NK-92 (cell line): ENCODE data around the gene DMGDH.

ENCODE experiments used
- DNase-seq: peaks from one replicate; lab custom pipeline; 2025; ENCODE audit not compliant: unreplicated experiment; lab: John Stamatoyannopoulos, UW

The DMGDH gene

GRCh38 chr5:79069488-79070349, at the start of gene DMGDH, which contains the start of gene BHMT2:
TSS of gene DMGDH (minus strand) at chr5:79069674. CDS start at chr5:79069620, 54 bp downstream.
TSS of gene BHMT2 (plus strand) at chr5:79069767. CDS start at chr5:79069783, 16 bp downstream.
- DNase-seq, result no peak

DNA sequence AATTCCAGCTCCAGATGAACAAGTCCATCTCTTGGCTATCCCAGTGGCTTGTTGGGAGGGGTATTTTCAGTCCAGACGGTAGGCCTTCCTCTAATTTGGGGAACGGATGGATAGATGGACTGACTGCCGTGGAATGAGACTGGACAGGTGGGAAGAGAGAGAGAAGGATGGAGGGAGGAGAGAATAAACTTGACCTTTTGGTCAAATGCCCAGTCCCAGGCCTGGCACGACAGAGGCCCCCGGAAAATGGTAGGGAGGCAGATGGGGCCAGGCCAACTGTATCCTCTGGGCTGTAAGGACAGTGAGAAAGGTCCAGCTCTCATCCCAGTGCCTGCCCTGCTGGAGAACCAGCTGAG, 43.2 kb upstream of the DMGDH start:
- no peak for DNase-seq

- DNase-seq, result no peak
Observed at GRCh38 chr5:79111960-79112702, 42.7 kb upstream of the DMGDH start.

DNA sequence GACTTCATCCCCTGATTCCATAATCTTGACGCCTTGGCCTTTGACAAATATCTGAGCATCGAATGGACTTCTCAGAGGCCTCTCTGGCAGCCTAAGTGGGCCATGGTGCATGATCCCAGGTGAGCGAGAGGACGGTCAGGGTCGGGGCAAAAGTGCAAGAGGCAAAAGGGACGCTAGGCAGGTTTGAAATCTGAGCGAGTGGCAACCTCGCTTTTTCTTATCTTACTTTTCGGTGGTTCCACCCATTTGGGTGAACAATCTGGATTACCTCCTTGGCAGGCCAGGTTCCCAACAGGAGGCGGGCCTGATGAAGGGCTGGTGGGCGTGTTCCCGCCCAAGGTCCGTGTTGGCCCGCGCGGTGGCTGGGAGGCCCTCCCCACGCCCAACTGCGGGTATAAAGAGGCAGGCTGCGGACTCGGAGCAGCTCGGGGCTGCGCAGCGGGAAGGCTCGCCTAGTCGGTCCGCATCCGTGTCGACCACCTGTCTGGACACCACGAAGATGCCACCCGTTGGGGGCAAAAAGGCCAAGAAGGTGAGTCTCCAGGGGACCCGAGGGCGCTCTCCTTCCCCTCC, 42.0 kb upstream of the DMGDH start, which contains the start of gene BHMT:
Gene BHMT, plus strand, starts transcription at position 423 of the 573 bp plus-strand sequence. Its CDS starts 77 bp downstream, at position 500.
- DNase-seq, result no peak

- DNase-seq, result no peak
Observed at GRCh38 chr5:79109527-79110492, 40.3 kb upstream of the DMGDH start.

- no peak for DNase-seq
Observed at GRCh38 chr5:79108792-79109191, 39.3 kb upstream of the DMGDH start.

DNA sequence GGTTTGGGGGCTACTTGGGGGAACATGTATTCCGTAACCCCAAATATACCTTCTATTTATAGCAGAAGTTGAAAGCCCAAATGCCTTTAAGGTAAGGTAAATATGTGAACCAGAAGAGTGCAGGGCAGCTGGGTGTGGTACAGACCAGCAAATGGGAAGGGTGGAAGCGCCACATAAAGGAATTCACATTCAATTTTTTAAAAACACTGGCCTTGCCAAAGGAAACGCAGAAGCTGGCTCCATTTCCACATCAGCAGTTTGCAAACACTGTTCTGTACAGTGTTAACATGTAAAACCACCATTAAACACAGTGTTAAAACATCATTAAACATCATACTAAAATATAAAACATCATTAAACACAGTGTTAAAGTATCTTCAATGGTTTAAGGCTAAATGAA, 38.6 kb upstream of the DMGDH start:
- no peak for DNase-seq

- no peak for DNase-seq
Observed at GRCh38 chr5:79107020-79107796, 37.7 kb upstream of the DMGDH start.

DNA sequence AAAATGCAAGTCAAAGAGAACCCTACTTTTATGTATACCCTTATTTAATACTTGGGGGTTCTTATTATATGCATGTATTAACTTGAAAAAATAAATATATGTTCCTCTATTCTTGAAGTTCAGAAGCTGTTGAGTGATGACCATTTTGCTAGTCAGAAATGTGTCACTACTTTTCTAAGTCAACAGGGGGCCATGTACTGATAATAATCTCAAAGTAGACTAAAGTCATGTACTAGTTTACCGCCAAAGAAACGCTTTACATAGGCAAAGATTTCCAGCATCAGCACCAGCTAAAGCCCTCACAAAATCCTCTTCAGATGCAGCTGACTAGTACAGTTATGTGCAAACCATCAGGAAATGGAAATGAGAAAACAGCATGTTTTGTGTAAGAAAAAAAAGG, 36.4 kb upstream of the DMGDH start:
- no peak for DNase-seq

GRCh38 chr5:79093762-79094161, 24.3 kb upstream of the DMGDH start:
- DNase-seq, result no peak

GRCh38 chr5:79091064-79091463, 21.6 kb upstream of the DMGDH start:
- DNase-seq, result no peak

DNA sequence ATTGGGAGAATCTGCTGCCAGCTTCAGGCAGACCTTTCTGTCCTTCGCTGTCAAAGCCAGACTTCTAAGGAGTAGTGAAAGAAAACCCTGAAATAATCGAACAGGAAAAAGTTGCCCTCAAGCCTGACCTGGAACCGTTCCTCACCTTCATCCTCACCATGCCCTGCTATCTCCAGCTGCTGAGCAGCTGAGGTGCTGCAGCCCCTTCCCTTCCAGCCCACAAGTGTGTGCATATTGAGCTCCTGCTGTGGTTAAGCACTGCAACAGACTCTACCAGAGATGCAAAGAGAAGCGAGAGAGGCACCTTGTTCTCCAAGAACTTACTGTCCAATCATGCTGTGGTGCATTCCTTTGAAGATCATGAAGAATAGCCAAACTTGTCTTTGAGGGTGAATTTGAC, 19.0 kb upstream of the DMGDH start:
- DNase-seq, result no peak

GRCh38 chr5:79086116-79086515, 16.6 kb upstream of the DMGDH start:
- DNase-seq, result no peak

- DNase-seq, result no peak
Observed at GRCh38 chr5:79081779-79082178, 12.3 kb upstream of the DMGDH start.

DNA sequence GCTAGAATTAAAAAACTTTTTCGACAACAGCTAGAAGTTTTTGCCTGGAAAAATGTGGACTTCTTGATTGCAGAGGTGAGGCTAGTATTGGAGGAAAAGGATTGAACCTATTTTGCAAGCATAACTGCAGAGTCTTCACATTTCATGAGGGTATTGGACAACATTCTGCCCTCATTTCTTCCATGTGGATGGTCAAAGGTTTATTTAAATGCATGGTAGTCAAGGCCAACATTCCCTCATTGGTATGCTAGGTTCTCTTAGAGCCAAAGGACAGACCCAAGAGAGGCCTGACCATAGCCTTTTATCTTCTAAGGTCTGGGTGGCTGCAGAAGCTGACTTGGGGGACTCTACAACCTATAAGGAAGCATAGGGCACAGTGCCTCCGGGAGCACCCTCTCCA, 11.3 kb upstream of the DMGDH start:
- no peak for DNase-seq

GRCh38 chr5:79077680-79078365, 8.3 kb upstream of the DMGDH start:
- no peak for DNase-seq

- DNase-seq, result no peak
Observed at GRCh38 chr5:79076819-79077218, 7.3 kb upstream of the DMGDH start.

DNA sequence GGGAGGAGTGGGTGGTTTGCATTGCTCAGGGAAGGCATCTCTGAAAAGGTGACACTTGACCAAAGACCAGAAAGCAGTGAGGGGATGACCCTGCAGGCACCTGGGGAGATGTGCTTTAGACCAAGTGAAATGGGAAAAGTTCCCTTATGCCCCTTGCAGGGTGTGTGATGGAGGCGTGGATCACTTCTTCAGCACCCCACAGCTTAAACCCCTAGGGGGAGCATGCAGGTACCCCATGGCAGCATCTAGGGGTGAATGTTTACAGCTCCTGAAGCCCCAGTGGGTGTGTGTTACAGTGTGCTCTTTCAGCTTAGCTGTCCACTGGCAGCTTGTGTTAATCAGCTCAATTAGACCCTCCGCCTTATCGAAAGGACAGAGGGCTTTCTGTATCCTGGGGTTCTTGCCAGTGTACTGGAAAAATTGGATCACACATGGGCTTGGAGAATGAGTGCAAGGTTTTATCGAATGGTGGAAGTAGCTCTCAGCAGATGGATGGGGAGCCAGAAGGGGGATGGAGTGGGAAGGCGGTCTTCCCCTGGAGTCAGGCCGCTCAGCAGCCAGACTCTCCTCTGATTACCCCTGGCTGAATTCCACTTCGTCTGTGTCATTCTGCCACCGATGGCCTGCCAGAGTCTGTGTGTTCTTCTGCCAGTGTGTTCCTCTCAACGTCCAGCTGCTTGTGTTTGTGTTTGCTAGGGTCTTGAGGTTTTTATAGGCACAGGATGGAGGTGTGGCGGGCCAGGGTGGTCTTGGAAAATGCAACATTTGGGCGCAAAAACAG, 6.4 kb upstream of the DMGDH start:
- DNase-seq, result no peak

DNA sequence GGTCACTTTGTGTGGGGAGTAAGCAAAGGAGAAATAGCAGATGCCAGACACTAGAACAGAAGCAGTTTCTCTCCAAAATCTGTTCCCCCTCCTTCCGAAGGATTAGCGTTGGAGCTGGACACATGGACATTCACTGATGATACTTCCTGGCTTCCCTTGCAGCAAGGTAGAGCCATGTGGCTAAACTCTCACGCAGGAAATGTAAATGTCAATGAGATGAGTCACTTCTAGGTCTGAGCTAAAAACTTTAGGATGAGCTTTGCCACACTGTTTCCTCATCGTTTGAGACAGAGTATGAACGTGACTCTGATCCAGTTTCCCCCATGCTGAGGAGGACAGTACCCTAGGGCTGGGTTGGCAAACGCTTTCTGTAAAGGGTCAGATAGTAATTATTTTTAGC, 5.2 kb upstream of the DMGDH start:
- DNase-seq, result no peak
